HG03460 (cell line): Measurements from ENCODE around the gene CPPED1.
"Not testable (repeated sequence)": the region's sequence is repeated elsewhere in the genome, so short reads cannot be mapped to it uniquely, and the experiment has no call there.

ENCODE experiments used
- ATAC-seq: cut with Tn5 transposase; IDR thresholded peaks from one replicate; pipeline ENCODE4 v1.9.1; 2021; ENCODE audit not compliant: unreplicated experiment

Gene CPPED1

GRCh38 chr16:12767897-12768296, 35.8 kb downstream of the CPPED1 start:
- no peak for ATAC-seq

- ATAC-seq, result no peak
These were observed 36.8 kb downstream of the CPPED1 start for GRCh38 chr16:12766853-12767252.

DNA sequence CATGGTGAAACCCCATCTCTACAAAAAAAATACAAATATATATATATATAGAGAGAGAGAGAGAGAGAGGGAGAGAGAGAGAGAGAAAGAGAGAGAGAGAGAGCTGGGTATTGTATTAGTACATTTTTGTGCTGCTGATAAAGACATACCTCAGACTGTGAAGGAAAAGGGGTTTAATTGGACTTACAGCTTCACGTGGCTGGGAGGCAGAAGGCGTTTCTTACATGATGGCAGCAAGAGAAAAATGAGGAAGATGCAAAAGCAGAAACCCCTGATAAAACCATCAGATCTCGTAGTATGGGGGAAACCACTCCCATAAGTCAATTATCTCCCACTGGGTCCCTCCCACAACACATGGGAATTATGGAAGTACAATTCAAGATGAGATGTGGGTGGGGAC, 37.5 kb downstream of the CPPED1 start:
- ATAC-seq, result not testable (repeated sequence)

GRCh38 chr16:12764813-12765488, 38.7 kb downstream of the CPPED1 start:
- no peak for ATAC-seq

GRCh38 chr16:12763517-12763916, 40.2 kb downstream of the CPPED1 start:
- ATAC-seq, result no peak

GRCh38 chr16:12760819-12761611, 42.7 kb downstream of the CPPED1 start:
- ATAC-seq, result no peak

- no peak for ATAC-seq
These were observed 44.8 kb downstream of the CPPED1 start for GRCh38 chr16:12758670-12759558.

- no peak for ATAC-seq
These were observed 45.5 kb downstream of the CPPED1 start for GRCh38 chr16:12758031-12758669.

DNA sequence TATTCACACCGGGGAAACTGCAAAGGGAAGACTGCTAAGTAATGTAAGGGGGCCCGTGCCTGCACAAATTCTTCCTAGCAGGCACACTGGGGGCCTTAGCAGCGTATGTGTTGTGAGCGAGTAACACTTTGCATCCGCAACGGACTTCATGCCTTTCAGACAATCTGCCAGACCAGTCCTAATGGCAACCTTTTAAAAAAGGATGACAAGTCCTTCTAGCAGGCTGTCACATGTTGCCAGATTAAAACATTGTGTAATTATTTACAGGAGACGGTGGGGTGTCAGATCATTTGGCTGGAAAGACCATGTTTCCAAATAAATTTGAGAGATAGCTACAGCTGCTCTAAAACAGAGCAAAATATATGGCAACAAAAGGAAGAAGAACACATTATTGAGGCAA, 46.1 kb downstream of the CPPED1 start:
- no peak for ATAC-seq

DNA sequence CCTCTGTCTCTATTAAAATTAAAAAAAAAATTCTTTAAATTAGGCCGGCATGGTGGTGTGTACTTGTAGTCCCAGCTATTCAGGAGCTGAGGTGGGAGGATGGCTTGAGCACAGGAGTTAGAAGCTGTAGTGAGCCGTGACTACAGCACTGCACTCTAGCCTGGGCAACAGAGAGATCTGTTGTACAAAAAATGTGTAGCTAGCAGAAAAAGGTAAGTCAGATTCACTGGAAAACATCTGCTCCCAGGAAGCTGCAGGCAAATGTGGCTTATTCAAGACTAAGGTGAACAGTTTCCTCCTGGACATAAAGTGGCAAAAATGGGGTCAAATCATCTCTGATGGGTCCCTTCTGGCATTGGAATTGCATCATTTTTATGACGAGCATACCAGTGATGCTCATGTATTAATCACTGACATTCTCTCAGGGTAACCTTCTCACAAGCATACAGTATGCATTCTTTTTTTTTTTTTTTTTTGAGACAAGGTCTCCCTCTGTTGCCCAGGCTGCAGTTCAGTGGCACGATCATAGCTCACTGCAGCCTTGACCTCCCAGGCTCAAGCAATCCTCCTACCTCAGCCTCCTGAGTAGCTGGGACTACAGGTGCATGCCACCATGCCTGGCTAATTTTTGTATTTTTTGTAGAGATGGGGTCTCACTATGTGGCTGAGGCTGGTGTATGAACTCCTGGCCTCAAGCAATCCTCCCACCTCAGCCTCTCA, 48.7 kb downstream of the CPPED1 start:
- no peak for ATAC-seq

DNA sequence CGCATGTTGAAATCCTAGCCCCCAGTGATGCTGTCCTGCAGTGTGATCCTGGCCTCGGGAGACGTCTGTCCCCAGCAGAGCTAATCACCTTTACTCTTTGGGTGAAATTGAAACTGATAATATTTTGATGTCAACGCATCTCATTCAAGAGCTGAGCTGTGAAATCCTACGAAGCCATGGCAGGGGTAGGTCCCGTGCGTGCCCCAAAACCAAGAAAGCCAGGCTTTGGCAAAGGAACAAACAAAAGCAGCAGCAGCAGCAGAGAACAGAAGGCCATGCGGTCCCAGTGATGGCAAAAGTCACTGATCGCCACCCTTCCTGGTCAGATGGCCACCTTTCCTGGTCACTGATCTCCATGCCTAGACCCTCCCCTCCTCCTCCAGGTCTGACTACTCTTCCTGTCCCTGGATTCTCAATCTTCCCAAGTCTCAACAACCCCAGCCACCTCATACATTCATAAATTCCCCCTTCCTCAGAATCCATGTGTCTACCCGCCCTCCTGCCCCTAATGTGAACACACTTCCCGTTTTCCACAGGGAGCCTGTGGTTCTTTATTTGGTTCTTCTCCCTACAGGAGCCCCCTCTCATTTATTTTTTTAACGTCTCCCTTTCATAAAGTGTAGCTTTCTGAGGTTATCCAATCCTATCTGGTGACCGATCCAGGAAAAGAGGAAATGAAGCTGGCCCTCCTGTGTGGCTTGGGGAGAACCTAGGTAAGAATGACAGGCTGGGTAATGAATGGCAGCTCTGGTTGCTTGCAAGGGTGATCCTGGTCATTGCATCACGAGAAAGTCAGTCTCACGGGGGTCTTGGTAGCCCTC, 50.3 kb downstream of the CPPED1 start:
- no peak for ATAC-seq

GRCh38 chr16:12752159-12752558, 51.5 kb downstream of the CPPED1 start:
- no peak for ATAC-seq

DNA sequence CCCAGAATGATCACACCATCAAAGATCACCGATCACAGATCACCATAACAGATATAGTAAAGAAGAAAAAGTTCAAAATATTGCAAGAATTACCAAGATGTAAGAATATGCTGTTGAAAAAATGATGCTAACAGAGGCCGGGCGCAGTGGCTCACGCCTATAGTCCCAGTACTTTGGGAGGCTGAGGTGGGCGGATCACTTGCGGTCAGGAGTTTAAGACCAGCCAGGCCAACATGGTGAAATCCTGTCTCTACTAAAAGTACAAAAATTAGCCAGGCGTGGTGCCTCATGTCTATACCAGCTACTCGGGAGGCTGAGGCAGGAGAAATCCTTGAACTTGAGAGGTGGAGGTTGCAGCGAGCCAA, 53.2 kb downstream of the CPPED1 start:
- ATAC-seq, result no peak

DNA sequence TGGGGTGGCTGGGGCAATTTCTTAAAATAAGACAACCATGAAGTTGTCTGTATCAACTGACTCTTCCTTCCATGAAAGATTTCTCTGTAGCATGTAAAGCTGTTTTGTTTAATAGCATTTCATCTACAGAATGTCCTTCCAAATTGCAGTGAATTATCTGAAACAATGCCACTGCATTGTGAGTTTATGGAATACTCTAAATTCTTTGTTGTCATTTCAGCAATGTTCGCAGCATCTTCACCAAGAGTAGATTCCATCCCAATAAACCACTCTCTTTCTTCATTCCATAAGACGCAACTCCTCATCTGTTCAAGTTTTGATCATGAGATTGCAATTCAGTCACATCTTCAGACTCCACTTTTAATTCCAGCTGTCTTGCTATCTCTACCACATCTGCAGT, 54.6 kb downstream of the CPPED1 start:
- no peak for ATAC-seq

DNA sequence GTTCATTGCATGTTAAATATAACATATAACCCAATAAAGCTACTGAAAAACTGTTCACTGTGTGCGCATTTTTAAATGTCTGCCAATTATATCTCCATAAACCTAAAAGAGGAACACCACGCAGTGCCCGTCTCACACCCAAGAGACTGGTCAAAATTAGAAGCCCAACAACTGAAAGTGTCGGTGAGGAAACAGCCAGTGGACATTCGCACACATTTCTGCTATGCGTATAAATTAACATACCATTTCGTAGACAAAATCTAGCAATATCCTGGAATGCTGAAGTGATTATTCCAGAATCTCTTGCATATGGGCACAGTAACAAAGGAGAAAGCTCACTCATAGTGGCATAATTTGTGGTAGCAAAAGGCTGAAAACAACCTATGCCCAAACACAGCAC, 55.9 kb downstream of the CPPED1 start:
- ATAC-seq, result no peak

DNA sequence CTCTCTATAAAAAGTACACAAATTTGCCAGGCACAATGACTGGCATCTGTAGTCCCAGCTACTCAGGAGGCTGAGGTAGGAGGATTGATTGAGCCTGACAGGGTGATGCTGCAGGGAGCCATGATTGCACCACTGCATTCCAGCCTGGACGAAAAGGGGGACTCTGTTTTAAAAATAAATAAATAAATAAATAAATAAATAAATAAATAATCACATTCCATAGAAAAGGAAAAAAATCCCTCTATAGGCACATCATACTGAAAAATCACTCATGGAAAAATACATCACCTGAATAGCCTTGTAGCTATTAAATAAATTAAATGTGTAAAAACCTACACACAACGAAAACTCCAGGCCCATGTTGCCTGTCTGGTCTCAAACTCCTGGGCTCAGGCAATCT, 56.4 kb downstream of the CPPED1 start:
- ATAC-seq, result no peak

DNA sequence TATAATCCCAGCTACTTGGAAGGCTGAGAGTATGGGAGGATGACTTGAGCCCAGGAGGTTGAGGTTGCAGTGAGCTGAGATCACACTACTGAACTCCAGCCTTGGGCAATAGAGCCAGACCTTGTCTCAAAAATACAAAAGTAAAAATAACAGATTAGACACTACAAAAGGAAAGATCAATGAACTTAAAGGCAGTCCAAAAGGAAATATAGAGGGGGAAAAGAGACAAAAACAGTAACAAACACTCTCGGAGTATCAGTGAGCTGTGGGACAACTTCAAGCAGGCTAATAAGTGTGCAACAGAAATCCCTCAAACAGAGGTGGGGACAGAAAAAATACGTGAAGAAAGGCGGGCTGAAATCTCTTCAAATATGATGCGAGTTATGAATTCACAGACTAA, 58.8 kb downstream of the CPPED1 start:
- no peak for ATAC-seq

GRCh38 chr16:12742741-12743140, 60.9 kb downstream of the CPPED1 start:
- ATAC-seq, result no peak

DNA sequence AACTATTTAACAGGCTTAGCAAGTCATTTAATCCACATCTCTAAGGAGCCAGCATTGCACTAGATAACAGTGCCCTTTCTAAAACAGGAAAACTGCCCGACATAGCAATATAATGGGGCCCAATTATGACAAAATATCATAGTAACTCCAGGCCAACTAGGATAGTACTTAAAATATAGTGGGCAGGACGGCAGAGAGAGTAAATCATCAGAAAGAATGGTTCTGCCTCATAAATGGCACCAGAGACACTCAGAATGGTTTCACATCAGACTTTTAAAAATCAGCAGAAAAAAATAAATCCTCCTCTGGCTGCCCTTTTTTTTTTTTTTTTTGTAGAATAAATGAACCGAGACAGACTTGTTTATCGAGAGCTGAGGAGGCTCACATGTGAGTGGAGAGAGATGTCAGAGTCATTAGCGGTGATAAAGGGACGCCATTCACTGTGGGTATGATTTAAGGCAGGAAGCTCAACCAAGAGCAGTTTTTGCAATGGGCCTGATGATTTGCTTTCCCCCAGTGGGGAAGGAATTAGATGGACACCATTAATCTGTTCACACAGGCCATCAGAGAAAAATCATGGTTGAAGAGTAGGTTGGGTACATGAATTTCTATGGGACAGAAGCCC, 62.6 kb downstream of the CPPED1 start:
- ATAC-seq, result no peak
